Erythroblast (primary cell): ENCODE results near the gene GABRR1.

Source experiments
- DNase-seq, 2 experiments: peaks; one replicate each; lab custom pipeline; 2025; lab: John Stamatoyannopoulos, UW
- GATA1 ChIP-seq: IDR thresholded peaks from 2 replicates; pipeline ENCODE4 v1.6.1; 2011; ENCODE audit warnings: low read depth, mild to moderate bottlenecking, control low read depth, low read length, moderate library complexity
- POLR2A ChIP-seq: IDR thresholded peaks from 2 replicates; pipeline ENCODE4 v1.6.1; 2011; ENCODE audit warnings: mild to moderate bottlenecking, low read length

The GABRR1 gene

DNA sequence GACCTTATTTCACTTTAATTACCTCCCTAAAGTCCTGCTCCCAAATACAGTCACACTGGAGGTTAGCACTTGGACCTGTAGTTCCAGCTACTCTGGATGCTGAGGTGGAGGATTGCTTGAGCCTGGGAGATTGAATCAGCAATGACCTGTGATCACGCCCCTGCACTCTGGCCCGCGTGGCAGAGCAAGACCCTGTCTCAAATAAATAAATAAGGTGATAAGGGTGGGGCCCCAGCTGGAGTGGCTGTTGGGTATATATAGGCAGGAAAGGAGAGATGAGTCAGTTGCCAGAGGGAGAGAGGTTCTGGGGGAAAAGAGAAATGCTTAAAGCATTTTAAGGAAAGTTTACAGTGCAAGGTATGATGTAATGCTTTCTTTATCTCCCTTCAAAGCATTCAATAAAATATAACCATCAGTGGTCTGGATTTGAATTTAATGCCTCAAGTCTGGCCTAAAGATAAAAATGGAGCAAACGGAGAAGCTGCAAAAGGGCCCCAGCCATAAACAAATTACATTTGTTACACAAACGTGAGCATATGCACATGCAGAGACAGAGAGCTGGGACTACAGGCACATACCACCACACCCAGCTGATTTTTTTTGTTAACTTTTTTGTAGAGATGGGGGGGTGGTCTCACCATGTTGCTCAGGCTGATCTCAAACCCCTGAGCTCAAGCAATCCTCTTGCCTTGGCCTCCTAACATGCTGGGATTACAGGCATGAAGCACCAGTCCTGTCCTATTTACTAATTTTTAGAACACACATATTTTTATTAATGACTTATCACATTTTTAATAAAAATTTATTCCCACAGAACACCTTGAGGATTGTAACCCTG is 77.4 kb downstream of the GABRR1 start:
- no peak for TF ChIP-seq GATA1
- TF ChIP-seq POLR2A, result no peak
- no peak for DNase-seq

DNA sequence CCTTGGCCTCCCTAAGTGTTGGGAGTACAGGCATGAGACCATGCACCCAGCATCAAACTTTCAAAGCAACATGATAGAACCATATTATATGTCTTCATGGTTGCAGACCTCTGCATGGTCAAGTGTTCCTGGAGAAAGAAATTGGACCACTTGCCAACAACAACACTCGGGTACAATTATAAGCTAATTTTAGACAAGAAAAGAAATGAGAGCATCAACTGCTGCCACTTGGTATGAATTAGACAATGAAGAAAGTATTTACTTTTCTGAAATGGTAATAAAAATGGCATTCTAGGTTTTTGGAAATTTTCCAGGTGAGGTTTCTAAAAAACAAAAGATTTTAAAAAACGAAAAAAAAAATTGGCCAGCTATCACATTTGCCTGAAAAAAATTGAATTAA is 79.0 kb downstream of the GABRR1 start:
- TF ChIP-seq POLR2A (no peak), GATA1 (no peak)
- no peak for DNase-seq

- DNase-seq, result no peak
- TF ChIP-seq POLR2A (no peak), GATA1 (no peak)
Observed at GRCh38 chr6:89134723-89135122, 82.4 kb downstream of the GABRR1 start.

GRCh38 chr6:89133981-89134380 is 83.2 kb downstream of the GABRR1 start:
- DNase-seq, result no peak
- TF ChIP-seq GATA1 (no peak), POLR2A (no peak)

- DNase-seq, result no peak
- TF ChIP-seq GATA1, result no peak
- no peak for TF ChIP-seq POLR2A
Observed at GRCh38 chr6:89132057-89132456, 85.1 kb downstream of the GABRR1 start.

- no peak for DNase-seq
- TF ChIP-seq POLR2A, result no peak
- TF ChIP-seq GATA1, result no peak
Observed at GRCh38 chr6:89131599-89131998, 85.6 kb downstream of the GABRR1 start.

- DNase-seq, result peak in 1 of 2 experiments; percentile 25
Observed at GRCh38 chr6:89128256-89128671, 88.9 kb downstream of the GABRR1 start.
